Activated gamma-delta T cell treated with Interleukin-2 at 50 U/mL for 16 hours (primary cell): ENCODE data around the gene ZIC1.

Experiments used
- DNase-seq: peaks from one replicate; pipeline ENCODE4 v3.0.0-alpha.2; 2020

ZIC1 gene

GRCh38 chr3:147424581-147425387, 15.6 kb downstream of the ZIC1 start:
- DNase-seq: no peak

- no peak for DNase-seq
Observed at GRCh38 chr3:147425388-147425850, 16.3 kb downstream of the ZIC1 start.

- no peak for DNase-seq
Observed at GRCh38 chr3:147426931-147427330, 17.8 kb downstream of the ZIC1 start.

- no peak for DNase-seq
Observed at GRCh38 chr3:147427746-147428145, 18.6 kb downstream of the ZIC1 start.

- no peak for DNase-seq
Observed at GRCh38 chr3:147428326-147428725, 19.2 kb downstream of the ZIC1 start.

GRCh38 chr3:147428754-147429153, 19.6 kb downstream of the ZIC1 start:
- DNase-seq: no peak

GRCh38 chr3:147431751-147432150, 22.6 kb downstream of the ZIC1 start:
- DNase-seq: no peak

GRCh38 chr3:147447224-147447623, 38.1 kb downstream of the ZIC1 start:
- no peak for DNase-seq

GRCh38 chr3:147449669-147450068, 40.5 kb downstream of the ZIC1 start:
- DNase-seq: no peak

GRCh38 chr3:147458995-147459704, 50.0 kb downstream of the ZIC1 start:
- no peak for DNase-seq

- DNase-seq: no peak
Observed at GRCh38 chr3:147462856-147463255, 53.7 kb downstream of the ZIC1 start.
